GM18502 (cell line): ENCODE data around the gene CIDEA.
"Not testable (repeated sequence)": the region's sequence is repeated elsewhere in the genome, so short reads cannot be mapped to it uniquely, and the experiment has no call there.

ENCODE experiments used
- ATAC-seq: cut with Tn5 transposase; IDR thresholded peaks from one replicate; pipeline ENCODE4 v1.9.1; 2021; ENCODE audit warnings: mild to moderate bottlenecking; ENCODE audit not compliant: unreplicated experiment, poor library complexity

The CIDEA gene, protein sequence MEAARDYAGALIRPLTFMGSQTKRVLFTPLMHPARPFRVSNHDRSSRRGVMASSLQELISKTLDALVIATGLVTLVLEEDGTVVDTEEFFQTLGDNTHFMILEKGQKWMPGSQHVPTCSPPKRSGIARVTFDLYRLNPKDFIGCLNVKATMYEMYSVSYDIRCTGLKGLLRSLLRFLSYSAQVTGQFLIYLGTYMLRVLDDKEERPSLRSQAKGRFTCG

DNA sequence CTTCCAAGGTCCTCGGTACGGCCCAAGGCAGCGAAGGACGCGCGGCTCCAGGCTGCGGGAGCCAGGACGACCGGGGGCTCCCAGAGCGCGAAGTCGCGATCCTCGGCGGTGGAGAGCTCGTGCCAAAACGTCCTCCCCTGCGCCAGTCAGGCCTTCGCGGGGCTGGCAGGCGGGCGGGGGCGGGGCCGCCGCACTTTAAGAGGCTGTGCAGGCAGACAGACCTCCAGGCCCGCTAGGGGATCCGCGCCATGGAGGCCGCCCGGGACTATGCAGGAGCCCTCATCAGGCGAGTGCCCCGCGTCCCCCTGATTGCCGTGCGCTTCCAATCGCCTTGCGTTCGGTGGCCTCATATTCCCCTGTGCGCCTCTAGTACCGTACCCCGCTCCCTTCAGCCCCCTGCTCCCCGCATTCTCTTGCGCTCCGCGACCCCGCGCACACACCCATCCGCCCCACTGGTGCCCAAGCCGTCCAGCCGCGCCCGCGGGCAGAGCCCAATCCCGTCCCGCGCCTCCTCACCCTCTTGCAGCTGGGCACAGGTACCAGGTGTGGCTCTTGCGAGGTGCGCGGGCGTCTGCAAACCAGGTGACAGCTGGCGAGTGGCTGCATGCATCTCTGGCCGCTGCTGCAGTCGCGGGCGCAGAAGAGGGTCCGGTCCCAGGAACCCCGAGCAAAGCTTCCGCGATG lies at the start of gene CIDEA:
Gene CIDEA, plus strand, starts transcription at position 226 of the 684 bp plus-strand sequence. Its CDS starts 23 bp downstream, at position 249.
- no peak for ATAC-seq

DNA sequence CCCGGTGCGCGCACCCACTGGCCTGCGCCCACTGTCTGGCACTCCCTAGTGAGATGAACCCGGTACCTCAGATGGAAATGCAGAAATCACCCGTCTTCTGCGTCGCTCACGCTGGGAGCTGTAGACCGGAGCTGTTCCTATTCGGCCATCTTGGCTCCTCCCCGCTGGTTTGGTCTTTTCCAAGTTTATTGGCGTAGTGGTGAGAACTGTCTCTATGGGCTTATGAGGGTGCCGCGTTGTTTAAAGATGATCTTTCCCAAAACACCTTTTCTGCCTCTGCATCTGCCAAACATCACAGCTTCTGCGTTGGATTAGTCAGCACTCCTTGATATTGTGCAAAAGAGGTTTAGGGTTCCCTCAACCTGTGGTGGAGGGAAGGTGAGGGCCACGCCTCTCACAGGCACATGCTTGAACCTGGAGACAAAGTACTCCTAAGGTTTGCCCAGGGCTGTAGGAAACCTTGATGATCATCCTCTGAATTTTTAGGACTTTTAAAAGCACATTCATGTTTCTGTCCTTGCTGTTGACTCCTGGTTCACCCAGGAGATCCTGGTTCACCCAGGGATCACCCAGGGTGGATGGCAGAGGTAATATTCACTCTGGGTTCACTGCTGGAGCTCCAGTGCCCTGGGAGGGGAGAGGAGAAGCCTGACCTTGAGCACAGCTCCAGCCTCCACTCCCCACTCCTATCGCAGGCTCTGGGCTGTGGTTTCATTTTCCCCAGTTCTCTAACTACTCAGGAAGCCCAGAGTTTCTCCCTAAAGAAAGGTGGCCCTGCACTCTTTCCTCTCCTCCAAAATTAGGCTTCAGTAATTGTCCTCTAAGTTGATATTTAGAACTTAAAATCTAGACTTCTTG lies 45.6 kb upstream of the CIDEA start:
- not testable (repeated sequence) for ATAC-seq

DNA sequence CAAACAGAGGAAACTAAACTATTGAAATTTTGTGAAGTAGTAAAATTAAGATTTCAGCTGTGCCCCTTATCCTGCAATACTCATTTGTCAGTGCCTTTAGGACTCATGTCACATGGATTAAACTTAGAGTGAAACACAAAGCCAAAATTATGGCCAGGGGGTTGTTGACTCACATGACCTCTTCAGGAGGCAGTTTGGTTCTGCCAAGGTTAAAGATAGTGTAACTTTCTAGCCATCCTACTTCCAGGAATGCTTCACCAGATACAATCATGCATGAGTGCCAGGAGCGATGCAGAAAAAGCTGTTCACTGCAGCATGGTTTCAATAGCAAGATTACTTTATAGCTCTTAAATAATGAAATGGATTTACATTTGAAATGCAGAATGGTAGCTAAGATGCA lies 41.9 kb upstream of the CIDEA start:
- ATAC-seq: not testable (repeated sequence)

DNA sequence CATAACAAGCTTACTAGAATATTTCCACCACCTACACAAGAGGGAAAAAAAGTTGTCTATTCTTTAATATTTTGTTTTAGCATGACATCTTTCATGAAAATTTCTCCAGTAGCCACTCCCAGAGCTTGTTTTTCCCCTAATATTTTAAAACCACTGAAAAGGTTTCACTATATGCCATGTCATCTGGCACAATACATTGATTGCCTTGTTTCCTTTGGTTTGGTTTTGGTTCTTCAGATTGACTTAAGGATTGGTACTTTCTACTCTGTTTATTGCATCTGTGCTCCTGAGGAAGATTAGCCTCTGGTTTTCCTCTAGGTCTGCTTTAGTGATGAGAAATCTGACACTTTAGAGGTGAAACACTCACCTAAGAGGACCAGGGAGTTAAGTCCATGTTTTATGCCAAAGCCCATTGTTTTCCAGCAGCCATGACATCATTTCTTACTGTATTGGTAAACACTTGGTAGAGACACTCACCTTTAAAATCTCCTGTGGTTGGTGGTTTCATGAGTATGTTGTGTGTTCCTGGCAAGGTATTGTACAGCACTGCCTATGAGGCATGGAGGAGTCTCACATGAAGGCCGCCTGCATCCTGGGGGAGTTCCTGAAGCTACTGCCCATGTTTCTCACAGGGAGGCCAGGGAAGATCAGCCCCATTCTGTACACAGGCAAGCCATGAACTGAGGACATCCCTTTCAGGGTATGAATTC lies 39.7 kb upstream of the CIDEA start:
- ATAC-seq: not testable (repeated sequence)

DNA sequence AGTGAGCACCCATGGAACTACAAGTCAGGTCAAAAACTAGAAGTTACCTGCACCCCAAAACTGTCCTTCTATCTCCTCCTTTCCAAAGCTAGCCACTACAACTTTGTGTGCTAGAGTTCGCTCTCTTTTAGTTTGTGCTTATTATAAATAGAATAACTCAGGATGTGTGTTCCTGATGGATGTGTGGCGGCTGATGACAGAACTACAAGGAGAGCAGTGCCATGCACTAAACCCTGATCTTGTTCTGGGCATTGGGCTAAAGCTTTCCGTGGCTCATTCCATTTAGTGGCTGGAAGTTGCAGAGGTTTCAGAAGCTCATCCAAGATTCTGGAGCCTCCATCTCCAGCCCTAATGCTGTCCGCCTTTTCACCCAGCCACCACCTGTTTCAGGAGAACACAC lies 37.7 kb upstream of the CIDEA start:
- not testable (repeated sequence) for ATAC-seq

- not testable (repeated sequence) for ATAC-seq
Observed at GRCh38 chr18:12218603-12219002, 35.6 kb upstream of the CIDEA start.

DNA sequence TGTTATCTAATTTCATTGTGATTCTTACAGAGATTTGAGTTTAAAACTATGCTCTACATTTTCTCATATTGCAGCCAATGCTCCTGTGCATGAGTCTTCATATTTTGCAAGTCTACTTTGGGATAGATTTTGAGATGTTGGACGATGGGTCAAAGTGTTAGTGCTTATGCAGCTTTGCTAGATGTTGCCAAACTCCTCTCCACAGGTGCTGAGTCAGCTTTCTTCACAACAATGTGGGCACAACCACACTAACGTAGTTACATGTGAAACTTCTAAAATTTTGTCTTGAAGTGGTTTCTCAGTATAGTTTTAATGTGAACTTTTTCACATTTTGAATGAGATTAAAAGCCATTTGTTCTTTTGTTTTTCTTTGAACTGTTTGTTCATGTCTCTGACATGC lies 32.1 kb upstream of the CIDEA start:
- not testable (repeated sequence) for ATAC-seq

GRCh38 chr18:12223326-12223725 lies 30.8 kb upstream of the CIDEA start:
- ATAC-seq: not testable (repeated sequence)

DNA sequence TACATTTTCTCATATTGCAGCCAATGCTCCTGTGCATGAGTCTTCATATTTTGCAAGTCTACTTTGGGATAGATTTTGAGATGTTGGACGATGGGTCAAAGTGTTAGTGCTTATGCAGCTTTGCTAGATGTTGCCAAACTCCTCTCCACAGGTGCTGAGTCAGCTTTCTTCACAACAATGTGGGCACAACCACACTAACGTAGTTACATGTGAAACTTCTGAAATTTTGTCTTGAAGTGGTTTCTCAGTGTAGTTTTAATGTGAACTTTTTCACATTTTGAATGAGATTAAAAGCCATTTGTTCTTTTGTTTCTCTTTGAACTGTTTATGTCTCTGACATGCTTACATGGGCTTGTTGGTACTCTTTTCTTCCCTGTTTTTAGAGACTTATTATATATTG lies 27.4 kb upstream of the CIDEA start:
- not testable (repeated sequence) for ATAC-seq

GRCh38 chr18:12227399-12228186 lies 26.6 kb upstream of the CIDEA start:
- ATAC-seq: peak; percentile 48

DNA sequence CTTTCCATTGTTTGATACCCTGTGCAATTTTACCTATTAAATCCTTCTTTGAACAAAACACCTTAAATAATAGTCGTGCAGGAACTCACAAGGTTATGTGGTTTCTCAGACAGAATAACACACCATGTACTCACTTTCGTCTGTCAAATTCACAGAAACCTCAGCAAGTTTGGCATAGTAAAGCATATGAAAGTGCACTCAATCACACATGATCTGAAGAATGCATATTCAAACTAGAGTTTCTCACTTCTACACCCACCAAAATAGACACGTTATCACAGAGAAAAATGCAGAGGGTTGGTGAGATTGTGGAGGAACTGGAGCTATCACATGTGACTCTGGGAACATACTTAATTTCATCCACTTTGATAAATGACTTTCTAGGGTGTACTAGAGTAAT lies 25.9 kb upstream of the CIDEA start:
- ATAC-seq: peak; percentile 84

GRCh38 chr18:12230561-12230960 lies 23.6 kb upstream of the CIDEA start:
- ATAC-seq: not testable (repeated sequence)

- ATAC-seq: no peak
Observed at GRCh38 chr18:12231040-12231882, 22.9 kb upstream of the CIDEA start.

DNA sequence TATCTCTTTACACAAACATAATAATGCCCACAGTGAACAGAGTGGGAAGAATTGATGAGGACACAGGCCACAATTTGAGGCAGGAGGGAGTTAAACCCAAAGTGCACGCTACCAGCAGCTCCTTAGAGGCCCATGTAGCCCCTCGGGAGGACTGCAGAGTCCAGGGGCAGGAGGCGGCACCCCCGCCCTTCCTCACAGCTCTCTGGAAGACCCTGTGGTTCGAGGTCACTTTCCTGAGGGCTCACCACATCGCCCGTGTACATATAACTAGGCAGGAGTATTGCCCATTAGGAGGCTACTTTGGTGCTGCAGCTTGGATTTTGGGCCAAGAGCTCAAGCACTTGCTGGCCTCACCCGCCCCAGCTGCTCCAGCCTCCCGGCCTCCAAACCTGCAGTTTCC lies 22.2 kb upstream of the CIDEA start:
- ATAC-seq: no peak

DNA sequence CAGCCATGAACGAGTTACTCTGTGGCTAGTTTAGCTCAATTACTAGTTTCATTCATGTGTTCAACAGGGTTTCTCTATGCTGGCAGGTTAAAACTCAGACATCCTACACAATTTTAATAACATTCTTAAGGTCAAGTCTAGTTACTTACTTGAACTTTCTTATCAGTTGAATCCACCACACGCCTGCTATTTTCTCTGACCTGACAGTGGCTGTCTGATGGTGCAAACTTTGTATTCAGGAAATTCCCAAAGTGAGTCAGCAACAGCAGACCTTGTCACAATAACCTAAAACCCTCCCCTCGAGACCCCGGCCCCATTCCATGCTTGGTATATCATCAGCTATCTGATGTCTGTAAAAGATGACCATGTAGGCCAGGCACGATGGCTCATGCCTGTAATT lies 20.8 kb upstream of the CIDEA start:
- ATAC-seq: no peak

GRCh38 chr18:12234451-12235190 lies 19.5 kb upstream of the CIDEA start:
- ATAC-seq: no peak

DNA sequence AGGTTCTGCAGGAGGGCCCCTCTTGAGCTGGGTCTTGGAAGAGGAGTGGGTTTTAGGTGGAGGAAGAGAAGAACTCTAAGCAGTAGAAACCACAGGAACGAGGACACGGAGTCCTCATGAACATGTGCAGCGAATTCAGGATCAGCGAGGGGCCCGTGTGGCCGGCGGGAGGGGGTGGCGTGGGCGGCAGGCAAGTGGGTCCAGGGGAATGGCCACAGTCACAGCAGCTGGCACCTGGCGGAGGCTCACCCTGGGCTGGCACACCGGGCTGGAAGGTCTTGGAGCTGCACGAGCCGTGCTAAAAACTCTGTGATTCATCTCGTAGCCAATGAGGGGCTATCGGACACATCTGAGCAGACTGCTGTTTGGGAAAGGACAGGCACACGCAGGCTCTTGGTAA lies 18.0 kb upstream of the CIDEA start:
- ATAC-seq: no peak
